GM12892 (cell line): ENCODE results near the gene RMND5A.

Experiments used
- POLR2A ChIP-seq: IDR thresholded peaks from 2 replicates; pipeline ENCODE4 v1.6.1; 2011; ENCODE audit warnings: low read depth, low read length, control low read depth
- POLR2AphosphoS5 ChIP-seq: IDR thresholded peaks from 2 replicates; pipeline ENCODE4 v1.6.1; 2011; ENCODE audit warnings: low read depth, low read length, control low read depth

- no peak for TF ChIP-seq POLR2AphosphoS5
- no peak for TF ChIP-seq POLR2A
Measured at GRCh38 chr2:86825693-86826381, 105.7 kb downstream of the RMND5A start.
